Measurements from ENCODE around the gene SLC16A5. TPM values are rescaled to one million over a fixed set of nuclear protein-coding genes. Genes with fewer than 3 reads are reported as not detected.
A peak's percentile ranks its signal among the peaks of the same experiment; 100 is the strongest.
"Not testable (repeated sequence)": the region's sequence is repeated elsewhere in the genome, so short reads cannot be mapped to it uniquely, and the experiment has no call there.

SLC16A5 gene
- polyA plus RNA-seq, 1 donor (not counting 4 experiments of a cell fraction or from before 2014, with no cell fraction given) = 3.5 TPM

GRCh38 chr17:75131278-75132017 is 43.7 kb downstream of the SLC16A5 start, which contains the start of gene NT5C:
Gene NT5C, minus strand, starts transcription at chr17:75131742. Its CDS starts 35 bp downstream, at chr17:75131707.
- Histone ChIP-seq H3K27me3 (ENCODE audit: control insufficient read depth, extremely low read depth, insufficient read depth, low read length) (no peaks in the 10 kb centered on the region), H3K4me1 (ENCODE audit: control insufficient read depth, extremely low read depth, insufficient read depth, low read length) (peaks cover 14% of the 10 kb centered on the region), H2AFZ (ENCODE audit: control insufficient read depth, low read length) (peak within 1 kb of the TSS; percentile 82), H3K79me2 (ENCODE audit: control insufficient read depth, insufficient read depth, low read length) (peaks cover 7% of the 10 kb centered on the region), H3K9ac (ENCODE audit: control insufficient read depth, extremely low read depth, insufficient read depth, low read length) (peak within 1 kb of the TSS; percentile 86), H3K36me3 (ENCODE audit: control insufficient read depth in 2 of 2, extremely low read depth in 1 of 2, insufficient read depth in 2 of 2, low read length in 2 of 2) (peaks cover 15 to 24% of the 10 kb centered on the region in 2 experiments), H4K20me1 (ENCODE audit: control insufficient read depth, extremely low read depth, insufficient read depth, low read length) (no peaks in the 10 kb centered on the region), H3K4me2 (ENCODE audit: control insufficient read depth, extremely low read depth, insufficient read depth, low read depth, low read length) (peak within 1 kb of the TSS; percentile 77), H3K9me1 (ENCODE audit: control insufficient read depth, extremely low read depth, insufficient read depth, low read length) (no peaks in the 10 kb centered on the region), H3K9me3 (ENCODE audit: control insufficient read depth, low read depth, low read length) (no peaks in the 10 kb centered on the region), H3K4me3 (ENCODE audit: control insufficient read depth in 2 of 3, extremely low read depth in 1 of 3, insufficient read depth in 2 of 3, low read depth in 1 of 3, low read length in 3 of 3) (peak within 1 kb of the TSS; percentile 61 to 81 (median 72)), H3K27ac (ENCODE audit: control insufficient read depth, insufficient read depth, low read length) (peak within 1 kb of the TSS; percentile 79)
- TF ChIP-seq EZH2 (IDR thresholded peaks at IDR 0.05; ENCODE audit: low read length) (no peak), CTCF (optimal IDR thresholded peaks at IDR 0.05 in 1 of 3, IDR thresholded peaks at IDR 0.05 in 1 of 3, conservative IDR thresholded peaks at IDR 0.05 in 1 of 3; ENCODE audit: extremely low read depth in 1 of 3, insufficient read depth in 2 of 3, low read length in 3 of 3) (peak; percentile 40 to 81 (median 58))
- dilution Hi-C loops (cut with MboI; ENCODE audit: extremely low pct_ligation_motif_present, low sequenced_read_pairs) = no loop called here
- no peak for FAIRE-seq
- no peak for DNase-seq (ENCODE audit: low read depth, low spot score)

GRCh38 chr17:75132018-75133000 is 44.6 kb downstream of the SLC16A5 start:
- H3K27me3 ChIP-seq (ENCODE audit: control insufficient read depth, extremely low read depth, insufficient read depth, low read length); H3K9me1 ChIP-seq (ENCODE audit: control insufficient read depth, extremely low read depth, insufficient read depth, low read length); dilution Hi-C loops (cut with MboI; ENCODE audit: extremely low pct_ligation_motif_present, low sequenced_read_pairs); H3K79me2 ChIP-seq (ENCODE audit: control insufficient read depth, insufficient read depth, low read length); FAIRE-seq; H4K20me1 ChIP-seq (ENCODE audit: control insufficient read depth, extremely low read depth, insufficient read depth, low read length); DNase-seq (ENCODE audit: low read depth, low spot score); H3K9me3 ChIP-seq (ENCODE audit: control insufficient read depth, low read depth, low read length): not testable (repeated sequence)
- peaks cover 13% of the 10 kb centered on the region for H3K4me1 ChIP-seq (ENCODE audit: control insufficient read depth, extremely low read depth, insufficient read depth, low read length)
- peak overlapping the region; percentile 79 for H3K27ac ChIP-seq (ENCODE audit: control insufficient read depth, insufficient read depth, low read length)
- peaks cover 15 to 24% of the 10 kb centered on the region in 2 experiments for H3K36me3 ChIP-seq (ENCODE audit: control insufficient read depth in 2 of 2, extremely low read depth in 1 of 2, insufficient read depth in 2 of 2, low read length in 2 of 2)
- peak overlapping the region; percentile 77 for H3K4me2 ChIP-seq (ENCODE audit: control insufficient read depth, extremely low read depth, insufficient read depth, low read depth, low read length)
- peak overlapping the region; percentile 86 for H3K9ac ChIP-seq (ENCODE audit: control insufficient read depth, extremely low read depth, insufficient read depth, low read length)
- H2AFZ ChIP-seq (ENCODE audit: control insufficient read depth, low read length) = peak overlapping the region; percentile 82
- peak overlapping the region; percentile 61 to 81 (median 72) for H3K4me3 ChIP-seq (ENCODE audit: control insufficient read depth in 2 of 3, extremely low read depth in 1 of 3, insufficient read depth in 2 of 3, low read depth in 1 of 3, low read length in 3 of 3)
